ENCODE results near the gene FXYD6. TPM values are rescaled to one million over a fixed set of nuclear protein-coding genes. Genes with fewer than 3 reads are reported as not detected.

Gene FXYD6
- total RNA-seq, 4 donors from 2014 or later = 7.6 to 20.0 (median 13.9) TPM

DNA sequence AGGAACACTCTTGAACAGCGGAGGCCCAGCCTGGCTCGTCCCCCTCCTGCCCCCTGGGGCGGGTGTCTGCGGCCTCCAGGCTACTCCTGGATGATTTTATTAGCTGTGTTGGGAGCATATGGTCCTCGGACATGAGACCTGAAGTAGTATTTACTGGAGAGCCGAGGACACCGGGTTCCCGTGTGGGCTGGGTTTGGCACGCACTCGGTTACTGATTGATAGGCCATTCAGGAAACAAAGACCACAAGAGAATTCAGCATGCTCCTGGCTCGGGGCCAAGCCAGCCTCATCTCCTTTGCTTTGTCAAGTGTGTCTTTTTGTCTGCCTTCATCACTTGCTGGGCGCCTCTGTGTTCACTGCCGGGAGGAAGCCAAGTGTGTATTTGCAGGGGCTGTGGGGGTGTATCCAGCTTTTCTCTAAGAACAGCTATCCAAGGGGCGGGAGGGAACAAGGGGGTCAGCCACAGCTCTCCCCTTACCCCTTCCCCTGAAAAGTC, 61.6 kb downstream of the FXYD6 start:
- TF ChIP-seq, protein P1, sequence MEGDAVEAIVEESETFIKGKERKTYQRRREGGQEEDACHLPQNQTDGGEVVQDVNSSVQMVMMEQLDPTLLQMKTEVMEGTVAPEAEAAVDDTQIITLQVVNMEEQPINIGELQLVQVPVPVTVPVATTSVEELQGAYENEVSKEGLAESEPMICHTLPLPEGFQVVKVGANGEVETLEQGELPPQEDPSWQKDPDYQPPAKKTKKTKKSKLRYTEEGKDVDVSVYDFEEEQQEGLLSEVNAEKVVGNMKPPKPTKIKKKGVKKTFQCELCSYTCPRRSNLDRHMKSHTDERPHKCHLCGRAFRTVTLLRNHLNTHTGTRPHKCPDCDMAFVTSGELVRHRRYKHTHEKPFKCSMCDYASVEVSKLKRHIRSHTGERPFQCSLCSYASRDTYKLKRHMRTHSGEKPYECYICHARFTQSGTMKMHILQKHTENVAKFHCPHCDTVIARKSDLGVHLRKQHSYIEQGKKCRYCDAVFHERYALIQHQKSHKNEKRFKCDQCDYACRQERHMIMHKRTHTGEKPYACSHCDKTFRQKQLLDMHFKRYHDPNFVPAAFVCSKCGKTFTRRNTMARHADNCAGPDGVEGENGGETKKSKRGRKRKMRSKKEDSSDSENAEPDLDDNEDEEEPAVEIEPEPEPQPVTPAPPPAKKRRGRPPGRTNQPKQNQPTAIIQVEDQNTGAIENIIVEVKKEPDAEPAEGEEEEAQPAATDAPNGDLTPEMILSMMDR (IDR thresholded peaks at IDR 0.05; ENCODE audit: low read depth) = no peak

DNA sequence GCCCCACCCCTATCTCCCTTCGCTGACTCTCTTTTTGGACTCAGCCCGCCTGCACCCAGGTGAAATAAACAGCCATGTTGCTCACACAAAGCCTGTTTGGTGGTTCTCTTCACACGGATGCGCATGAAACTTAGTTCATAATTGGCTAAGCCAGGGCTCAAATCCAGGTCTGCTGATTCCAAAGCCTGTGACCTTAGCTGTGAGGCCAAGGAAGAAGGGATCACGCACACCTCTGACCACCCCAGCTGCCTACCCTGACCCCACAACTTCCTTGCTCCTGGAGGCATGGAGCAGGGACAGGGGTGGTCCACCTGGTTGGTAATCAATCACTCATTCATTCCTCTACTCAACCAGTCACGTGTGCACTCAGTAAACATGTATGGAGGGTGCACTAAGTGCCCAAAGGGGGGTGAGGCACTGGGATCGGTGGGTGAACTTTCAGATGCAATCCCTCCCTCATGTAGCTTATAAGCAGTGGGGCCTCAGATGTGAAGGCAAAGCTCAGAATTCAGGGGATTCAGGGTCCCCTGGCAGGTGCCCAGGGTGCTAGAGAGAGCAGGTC, 62.2 kb downstream of the FXYD6 start:
- TF ChIP-seq, protein P1 (IDR thresholded peaks at IDR 0.05; ENCODE audit: low read depth) = no peak

GRCh38 chr11:117809236-117810055, 67.0 kb downstream of the FXYD6 start:
- TF ChIP-seq, protein P1 (IDR thresholded peaks at IDR 0.05; ENCODE audit: low read depth) = no peak

DNA sequence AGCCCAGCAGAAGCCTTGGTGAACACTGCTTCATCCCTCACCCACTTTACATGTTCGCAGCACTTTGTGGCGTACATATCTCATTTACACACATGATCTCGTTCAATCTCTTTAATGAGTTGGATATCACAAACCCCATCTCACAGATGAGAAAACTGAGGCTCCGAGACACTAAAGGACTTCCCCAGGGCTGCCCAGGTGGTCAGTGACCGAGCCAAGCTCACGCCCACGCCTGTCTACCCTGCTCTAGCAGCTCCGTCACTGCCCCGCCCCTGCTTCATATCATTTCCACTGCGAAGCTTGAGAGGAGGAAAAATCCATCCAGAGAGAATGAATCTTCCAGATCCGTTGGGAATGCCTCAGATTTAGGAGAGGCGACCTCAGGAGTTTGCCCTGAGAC, 67.7 kb downstream of the FXYD6 start:
- TF ChIP-seq, protein P1 (IDR thresholded peaks at IDR 0.05; ENCODE audit: low read depth) = no peak

DNA sequence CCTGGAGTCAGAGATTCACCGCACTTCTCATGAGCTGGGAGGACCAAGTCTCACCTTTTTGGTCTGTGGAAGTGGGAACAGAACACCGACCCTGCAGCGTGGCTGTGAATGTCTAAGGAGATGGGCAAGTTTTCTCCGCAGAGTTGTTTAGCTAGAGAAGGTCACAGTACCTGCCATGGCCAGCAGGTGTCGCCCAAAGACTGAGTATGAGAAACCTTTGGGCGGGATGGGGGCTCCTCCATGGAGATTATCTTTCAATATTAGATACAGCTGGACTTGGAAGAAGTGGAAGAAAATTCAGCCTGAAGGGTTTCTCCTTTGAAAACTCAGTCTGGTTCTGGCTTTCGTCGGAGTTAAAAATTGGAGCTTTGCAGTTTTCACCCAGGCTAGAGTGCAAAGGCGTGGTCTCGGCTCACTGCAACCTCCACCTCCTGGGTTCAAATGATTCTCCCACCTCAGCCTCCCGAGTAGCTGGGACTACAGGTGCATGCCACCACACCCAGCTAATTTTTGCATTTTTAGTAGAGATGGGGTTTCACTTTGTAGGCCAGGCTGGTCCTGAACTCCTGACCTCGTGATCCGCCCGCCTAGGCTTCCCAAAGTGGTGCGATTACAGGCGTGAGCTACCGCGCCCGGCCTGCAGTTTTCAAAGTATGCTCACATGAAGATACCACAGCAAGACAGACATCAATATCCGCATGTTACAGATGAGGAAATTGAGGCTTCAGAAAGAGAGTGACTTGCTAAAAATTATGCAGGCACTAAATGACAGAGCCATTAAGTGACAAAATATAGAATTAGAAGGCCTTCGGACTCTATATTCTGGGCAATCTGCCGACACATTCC, 68.8 kb downstream of the FXYD6 start:
- TF ChIP-seq, protein P1 (IDR thresholded peaks at IDR 0.05; ENCODE audit: low read depth) = no peak

DNA sequence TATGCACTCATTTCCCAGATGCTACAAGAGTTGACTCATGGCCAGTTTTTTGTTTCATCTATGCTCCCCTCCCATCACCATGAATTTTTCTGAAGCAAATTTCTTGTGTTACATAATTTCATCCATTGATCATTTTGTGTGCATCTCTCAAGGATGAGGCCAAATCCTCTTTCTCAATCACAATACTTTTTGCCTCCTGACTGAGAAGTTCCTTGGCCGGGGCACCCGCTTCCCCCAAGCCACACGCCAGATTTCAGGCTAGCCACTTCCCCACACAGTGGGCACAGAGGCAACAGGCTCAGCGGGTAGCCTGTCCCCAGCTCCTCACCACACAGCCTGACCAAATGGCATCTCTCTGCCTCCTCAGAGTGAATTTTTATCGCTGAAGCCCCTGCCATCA, 69.6 kb downstream of the FXYD6 start:
- TF ChIP-seq, protein P1 (IDR thresholded peaks at IDR 0.05; ENCODE audit: low read depth) = no peak

DNA sequence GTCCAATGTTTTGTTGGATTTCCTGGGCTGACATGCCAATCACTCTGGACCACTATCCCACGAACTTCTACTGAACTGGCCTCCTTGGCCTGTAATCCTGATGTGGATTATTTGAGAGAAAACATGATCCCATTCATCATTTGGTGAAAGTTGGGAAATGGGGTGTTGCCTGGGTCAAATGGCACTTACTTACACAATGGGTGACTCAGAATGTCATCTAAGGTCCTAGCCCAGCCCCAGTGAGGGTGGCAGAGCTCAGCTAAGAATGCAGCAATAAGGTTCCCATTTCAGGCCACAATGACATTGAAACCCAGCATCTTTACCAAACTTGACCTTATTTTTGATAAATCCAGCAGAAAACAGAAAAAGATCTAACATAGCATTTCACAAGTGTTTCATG, 71.4 kb downstream of the FXYD6 start:
- TF ChIP-seq, protein P1 (IDR thresholded peaks at IDR 0.05; ENCODE audit: low read depth) = no peak

Measured in subcutaneous adipose tissue (tissue), 4 donors.